NCI-H748 (cell line): ENCODE data around the gene BTK.

Source experiments
- DNase-seq: peaks from one replicate; lab custom pipeline; 2025; ENCODE audit not compliant: unreplicated experiment; lab: John Stamatoyannopoulos, UW

The BTK gene

DNA sequence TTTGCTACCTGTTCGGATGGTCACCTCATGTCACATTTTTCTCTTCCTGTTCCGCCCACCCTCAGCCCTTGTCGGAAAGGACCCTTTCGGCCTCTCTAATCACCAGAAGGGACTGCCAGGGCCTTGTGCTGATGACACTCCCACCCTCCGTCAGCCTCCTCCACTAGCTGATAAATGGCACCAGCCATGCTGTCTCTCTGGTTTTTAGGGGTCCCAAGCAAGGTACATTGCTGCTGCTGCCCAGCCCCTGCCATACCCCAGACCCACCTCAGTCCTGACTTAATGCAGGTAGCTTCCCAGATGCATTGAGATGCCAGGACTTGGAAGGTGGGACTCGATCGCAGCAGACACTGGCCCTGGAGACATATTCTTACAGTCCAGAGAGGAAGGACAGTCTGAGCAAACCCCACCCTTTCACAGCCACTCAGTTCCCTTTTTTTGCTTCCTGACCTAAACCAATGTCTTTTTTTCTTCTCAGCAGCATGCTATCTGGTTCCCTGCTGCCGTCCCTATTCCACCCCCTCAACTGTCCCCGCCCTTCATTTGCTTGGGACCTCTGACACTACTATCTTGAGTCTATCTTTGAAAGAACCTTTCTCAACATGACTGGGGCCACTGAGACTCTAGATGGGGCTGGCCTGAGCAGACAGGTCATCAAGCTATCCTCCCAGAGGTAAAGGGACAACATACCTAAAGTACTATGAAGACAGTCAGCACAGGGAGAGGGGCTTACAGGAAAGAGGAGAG, at the start of gene BTK:
Gene BTK (minus strand): TSS at position 397 of the 747 bp plus-strand sequence. CDS start 10,907 bp downstream, outside the sequence.
- no peak for DNase-seq

GRCh38 chrX:101430457-101431078, 44.6 kb upstream of the BTK start:
- DNase-seq: no peak

DNA sequence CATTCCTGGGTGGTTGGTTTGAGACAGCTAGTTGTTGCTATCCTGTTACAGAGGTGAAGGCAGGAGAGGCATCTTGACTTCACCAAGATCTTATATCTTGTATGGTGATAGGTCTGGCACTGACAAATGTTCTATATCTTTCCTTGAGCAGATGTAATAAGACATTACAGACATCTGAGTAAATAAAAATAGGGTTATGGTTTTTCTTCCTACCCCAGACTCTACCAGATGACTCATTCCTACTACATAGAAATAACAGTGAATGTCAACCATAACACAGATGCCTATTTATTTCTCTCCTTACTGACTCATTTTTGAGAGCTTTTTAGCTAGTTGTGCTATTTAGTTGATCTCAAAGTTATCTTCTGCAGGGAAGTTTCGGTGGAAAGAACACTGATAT, 43.9 kb upstream of the BTK start:
- no peak for DNase-seq

DNA sequence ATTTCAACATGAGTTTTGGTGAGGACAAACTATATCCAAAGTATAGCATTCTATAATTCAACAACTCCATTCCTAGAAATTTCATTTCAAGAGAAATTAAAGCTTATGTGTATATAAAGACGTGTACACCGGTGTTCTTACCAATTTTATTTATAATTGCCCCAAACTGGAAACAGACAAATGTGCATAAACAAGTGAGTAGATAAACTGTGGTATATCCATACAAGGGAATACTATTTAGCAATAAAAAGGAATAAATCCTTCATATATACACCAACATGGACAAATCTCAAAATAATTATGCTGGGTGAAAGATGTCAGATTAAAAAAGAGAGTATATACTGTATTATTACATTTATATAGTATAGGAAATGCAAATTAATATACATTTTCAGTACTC, 42.0 kb upstream of the BTK start:
- DNase-seq: no peak

DNA sequence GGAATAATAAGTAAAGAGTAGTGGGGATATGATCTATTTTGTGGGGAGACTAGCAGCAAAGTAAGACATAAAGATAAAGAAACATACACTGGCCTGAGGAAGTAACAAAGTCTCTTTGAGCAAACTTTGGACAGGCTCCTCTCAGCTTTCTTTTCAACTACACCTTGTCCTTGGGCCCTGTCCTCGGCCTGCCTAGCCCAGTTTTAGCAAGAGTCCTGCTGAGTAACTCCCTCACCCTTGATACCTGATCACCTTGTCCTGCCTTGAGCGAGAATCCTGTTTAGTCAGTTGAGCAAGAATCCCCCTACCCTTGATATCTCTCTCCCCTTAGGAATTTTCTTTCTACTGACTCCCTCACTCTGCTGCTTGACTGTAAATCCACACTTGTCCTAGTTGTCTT, 33.5 kb upstream of the BTK start:
- DNase-seq: no peak

GRCh38 chrX:101417981-101418841, 32.2 kb upstream of the BTK start:
- peak; percentile 68 for DNase-seq

DNA sequence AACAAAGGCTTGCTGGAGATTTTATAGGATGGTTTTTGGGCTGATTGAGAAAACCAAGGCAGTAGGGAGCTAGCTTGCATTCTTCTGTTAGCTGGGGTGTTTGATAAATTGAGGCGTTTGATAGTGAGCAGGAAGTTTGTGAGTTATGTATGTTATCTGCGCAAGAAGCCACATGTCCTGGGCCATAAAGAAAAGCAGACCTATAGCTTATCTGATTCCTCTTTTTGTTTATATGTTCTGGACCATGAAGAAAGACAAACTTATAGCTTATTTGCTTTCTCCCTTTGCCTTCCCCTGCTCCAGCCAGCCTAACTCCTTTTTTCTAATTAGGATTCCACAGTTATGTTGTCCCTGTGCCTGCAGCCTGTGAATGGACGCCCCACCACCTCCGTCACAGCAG, 31.2 kb upstream of the BTK start:
- DNase-seq: no peak

DNA sequence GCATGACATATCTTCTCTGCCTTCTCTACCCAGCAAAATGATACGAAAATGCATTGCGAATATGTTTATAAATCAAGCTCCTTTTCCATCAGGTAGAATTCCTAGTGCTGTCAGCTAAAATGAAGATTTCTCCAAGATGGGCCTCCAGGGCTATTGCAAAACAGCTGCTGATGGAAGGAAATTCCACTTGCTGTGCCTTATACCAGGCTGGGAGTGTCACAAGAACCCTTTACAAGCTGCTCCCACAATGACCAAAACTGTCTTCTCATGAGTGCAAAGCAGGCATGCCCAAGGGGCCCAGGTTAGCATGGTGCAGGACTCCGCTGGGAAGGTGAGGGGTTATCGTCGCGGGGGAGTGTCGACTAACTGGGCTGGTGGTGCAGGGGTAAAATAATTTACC, 30.7 kb upstream of the BTK start:
- no peak for DNase-seq

DNA sequence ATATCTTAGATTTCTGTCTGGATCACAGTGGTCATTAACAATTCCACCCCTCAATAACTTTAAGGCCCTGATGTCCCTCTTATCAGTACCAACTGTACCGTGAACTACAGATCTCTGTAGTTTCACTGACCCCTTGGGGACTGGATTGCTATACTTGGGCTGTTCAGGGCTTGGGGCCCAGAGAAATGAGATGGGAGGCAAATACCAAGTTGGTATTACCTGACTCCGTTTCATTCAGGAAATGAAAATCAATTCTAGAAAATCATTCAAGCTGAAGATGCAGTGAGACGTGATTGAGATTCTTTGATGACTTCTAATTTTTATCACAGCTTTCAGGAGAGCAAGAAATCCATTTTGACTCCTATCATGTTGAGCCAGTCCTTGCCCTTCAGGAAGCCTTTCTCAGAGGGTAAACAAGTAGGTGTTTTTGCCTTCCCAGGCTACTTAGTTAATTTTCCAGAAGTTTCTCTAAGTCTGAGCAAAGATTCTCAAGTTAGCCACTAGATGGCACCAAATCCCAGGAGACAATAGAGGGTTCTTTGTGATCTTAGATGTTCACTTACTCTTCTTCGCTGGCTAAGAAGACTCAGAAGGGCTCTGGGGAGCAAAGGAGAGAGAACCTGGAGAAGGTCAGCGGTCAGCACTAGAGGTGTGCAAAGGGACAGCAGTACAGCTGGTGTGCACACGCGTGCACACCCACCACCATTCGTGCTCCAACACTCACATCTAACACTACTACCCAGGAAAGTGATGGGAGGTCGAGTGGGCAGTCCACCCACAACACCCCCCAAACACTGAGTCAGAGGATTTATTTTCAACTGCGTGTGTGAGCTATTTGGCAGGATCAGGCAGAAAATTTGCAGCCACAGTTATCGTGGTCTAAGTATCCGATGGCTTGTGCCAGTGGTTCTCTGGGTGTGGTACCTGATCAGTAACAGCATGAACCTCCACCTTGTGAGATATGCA, 29.5 kb upstream of the BTK start:
- peak; percentile 62 for DNase-seq

- no peak for DNase-seq
These were observed 26.0 kb upstream of the BTK start for GRCh38 chrX:101411984-101412383.

GRCh38 chrX:101410461-101410860, 24.5 kb upstream of the BTK start:
- DNase-seq: no peak

DNA sequence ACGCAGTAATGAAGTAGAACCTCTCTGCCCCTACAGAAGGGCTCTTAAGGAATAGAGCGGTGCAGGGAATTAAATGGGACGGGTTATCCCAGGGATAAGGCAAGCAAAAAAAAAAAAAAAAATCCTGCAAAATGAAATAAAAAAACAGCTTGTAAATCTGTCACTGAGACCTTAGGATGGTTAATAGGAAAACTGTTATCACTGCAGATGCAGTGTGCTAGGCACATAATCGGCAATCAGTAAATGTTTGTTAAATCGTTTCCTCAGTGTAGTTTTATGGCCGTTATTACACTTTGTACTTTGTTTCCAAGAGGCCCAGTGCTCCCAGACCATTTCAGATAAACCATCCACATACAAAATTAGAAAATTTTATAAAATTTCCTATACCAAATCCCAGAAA, 23.1 kb upstream of the BTK start:
- DNase-seq: peak; percentile 14

- DNase-seq: no peak
These were observed 22.5 kb upstream of the BTK start for GRCh38 chrX:101408532-101408841.

DNA sequence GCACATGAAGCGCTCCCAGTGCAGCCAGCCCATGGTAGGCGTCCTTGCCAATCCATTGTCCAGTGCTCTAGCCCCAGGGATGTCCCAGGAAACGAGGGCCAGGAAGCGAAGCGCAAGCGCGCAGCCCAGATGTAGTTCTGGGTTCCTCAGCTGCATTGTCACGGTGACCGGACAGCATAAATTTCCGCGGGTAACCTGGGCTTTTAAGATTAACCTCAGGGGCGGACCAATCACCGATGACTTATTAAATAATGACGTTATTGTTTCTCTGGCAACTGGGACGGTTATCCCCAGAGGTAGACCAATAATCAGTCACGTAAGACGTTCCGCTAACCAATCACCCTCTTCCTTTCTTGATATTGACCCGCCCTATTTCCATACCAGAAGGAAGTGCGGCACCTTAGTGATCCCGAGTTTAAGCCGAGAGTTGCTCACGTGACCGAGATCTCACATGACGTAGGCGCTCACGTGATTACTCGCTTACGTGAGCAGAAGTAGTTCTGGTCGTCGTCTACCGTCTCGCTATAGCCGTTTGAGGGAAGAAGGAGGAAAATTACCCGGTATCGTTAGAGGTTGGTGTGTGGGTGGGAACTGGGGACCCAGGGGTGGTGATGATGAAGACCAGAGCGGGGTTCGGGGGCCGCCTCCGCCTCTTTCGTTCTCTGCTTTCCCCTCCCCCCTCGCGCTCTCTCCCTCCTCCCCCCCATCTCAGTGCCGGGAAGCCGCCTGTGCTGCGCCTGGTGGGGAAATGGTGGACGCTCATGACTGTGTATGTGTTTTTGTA, 21.9 kb upstream of the BTK start, which contains the start of the genes GLA and HNRNPH2:
Gene GLA (minus strand): TSS at position 178 of the 784 bp plus-strand sequence. CDS start 22 bp downstream, at position 156.
Gene HNRNPH2 (plus strand): TSS at position 475 of the 784 bp plus-strand sequence. CDS start 3,767 bp downstream, outside the sequence.
- DNase-seq: peak; percentile 98

GRCh38 chrX:101407167-101407747, 21.3 kb upstream of the BTK start:
- peak; percentile 17 for DNase-seq

DNA sequence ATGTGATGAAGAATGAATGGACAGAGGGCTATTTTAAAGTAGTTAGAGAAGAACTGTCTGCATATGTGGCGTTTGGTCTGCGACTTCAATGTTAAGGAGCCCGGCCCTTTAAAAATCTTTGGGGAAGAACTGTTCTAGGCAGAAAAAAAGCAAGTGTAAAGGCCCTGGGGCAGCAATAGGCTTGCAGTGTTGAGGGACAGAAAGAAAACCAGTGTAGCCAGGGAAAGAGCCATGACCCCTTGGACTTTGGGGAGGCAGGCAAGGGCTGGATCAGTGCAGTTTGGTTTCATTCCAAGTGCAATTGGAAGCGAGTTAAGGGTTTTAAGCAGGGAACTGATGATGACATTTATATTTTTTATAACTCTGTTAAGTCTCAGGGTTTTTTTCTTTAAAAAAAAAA, 13.8 kb upstream of the BTK start:
- no peak for DNase-seq

- no peak for DNase-seq
These were observed 12.7 kb upstream of the BTK start for GRCh38 chrX:101398694-101399093.

DNA sequence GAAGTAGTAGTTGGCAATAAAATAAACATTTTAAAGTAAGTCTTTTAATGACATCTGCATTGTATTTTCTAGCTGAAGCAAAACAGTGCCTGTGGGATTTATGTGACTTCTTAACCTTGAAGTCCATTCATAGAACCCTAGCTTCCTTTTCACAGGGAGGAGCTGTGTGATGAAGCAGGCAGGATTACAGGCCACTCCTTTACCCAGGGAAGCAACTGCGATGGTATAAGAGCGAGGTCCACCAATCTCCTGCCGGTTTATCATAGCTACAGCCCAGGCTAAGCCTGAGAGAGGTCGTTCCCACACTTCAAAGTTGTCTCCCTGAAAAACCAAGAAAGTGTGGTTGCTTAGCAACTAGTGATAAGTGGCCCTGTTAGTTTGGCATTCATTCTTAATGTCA, 11.8 kb upstream of the BTK start:
- DNase-seq: no peak

- no peak for DNase-seq
These were observed 9.8 kb upstream of the BTK start for GRCh38 chrX:101395789-101396188.
